Measurements from ENCODE around the gene FKBP5.
"Not testable (repeated sequence)": the region's sequence is repeated elsewhere in the genome, so short reads cannot be mapped to it uniquely, and the experiment has no call there.

Gene FKBP5

DNA sequence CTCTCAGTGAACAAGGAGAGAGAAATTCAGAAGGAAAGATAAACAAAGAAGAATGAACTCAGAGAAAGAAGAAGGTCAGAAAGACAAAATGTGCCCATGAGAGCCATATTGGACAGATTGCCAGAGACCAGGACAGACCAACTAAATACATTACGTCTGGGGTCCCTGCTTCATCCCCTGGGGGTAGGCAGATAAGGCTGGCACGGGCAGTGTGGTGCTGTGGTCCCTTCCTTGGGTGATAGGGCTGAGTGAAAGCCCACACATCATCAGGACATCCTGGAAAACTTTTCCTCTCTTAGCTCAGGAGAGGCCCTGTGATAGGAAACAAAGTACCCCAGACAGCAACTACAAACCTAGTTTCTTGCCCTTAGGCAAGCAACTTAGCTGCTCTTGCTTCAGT is 34.9 kb upstream of the FKBP5 start:
- DNase-seq, result no peak

GRCh38 chr6:35722121-35722761 is 33.5 kb upstream of the FKBP5 start:
- no peak for DNase-seq

GRCh38 chr6:35719830-35720733 is 31.4 kb upstream of the FKBP5 start:
- no peak for DNase-seq

DNA sequence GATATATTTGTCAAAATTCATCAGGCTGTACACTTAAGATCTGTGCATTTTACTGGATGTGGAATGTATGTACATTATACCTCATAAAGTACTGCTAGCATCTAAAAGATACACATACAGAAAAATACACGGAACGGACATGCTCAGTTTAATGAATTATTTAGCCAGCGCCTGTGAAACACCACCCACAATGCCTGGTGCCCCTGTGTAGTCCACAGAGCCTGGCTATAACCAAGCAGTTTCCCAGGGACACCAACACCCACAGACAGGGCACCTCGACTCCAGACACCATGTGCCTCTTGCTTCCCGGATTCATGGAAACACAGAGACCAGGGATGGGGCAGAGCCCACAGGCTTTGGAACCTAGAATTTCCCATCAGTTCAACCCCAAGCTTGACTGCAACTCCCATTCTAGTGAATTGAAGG is 30.7 kb upstream of the FKBP5 start:
- DNase-seq, result no peak

DNA sequence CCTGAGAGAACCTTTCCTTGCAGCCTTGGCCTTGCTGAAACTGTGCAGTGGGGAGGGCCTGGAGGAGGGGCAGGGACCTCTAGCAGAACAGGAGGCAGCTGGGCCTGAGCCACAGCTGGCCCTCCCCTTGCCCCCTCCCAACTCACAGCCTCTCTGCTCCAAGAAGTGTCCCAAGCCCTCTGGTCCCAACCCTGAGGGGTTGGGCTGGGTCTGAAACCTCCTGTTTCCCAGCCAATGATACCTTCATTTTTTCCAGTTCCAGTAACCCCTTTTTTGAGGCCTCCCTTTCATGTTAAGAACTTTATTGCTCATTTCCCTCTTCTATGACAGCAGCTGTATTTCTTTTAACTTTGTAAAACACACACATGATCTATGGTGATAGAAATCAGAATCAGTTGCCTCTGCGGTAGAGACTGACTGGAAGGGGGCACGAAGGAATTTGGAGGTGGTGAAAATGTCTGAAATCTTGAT is 30.2 kb upstream of the FKBP5 start:
- no peak for DNase-seq

- no peak for DNase-seq
Observed at GRCh38 chr6:35718375-35718736, 29.6 kb upstream of the FKBP5 start.

DNA sequence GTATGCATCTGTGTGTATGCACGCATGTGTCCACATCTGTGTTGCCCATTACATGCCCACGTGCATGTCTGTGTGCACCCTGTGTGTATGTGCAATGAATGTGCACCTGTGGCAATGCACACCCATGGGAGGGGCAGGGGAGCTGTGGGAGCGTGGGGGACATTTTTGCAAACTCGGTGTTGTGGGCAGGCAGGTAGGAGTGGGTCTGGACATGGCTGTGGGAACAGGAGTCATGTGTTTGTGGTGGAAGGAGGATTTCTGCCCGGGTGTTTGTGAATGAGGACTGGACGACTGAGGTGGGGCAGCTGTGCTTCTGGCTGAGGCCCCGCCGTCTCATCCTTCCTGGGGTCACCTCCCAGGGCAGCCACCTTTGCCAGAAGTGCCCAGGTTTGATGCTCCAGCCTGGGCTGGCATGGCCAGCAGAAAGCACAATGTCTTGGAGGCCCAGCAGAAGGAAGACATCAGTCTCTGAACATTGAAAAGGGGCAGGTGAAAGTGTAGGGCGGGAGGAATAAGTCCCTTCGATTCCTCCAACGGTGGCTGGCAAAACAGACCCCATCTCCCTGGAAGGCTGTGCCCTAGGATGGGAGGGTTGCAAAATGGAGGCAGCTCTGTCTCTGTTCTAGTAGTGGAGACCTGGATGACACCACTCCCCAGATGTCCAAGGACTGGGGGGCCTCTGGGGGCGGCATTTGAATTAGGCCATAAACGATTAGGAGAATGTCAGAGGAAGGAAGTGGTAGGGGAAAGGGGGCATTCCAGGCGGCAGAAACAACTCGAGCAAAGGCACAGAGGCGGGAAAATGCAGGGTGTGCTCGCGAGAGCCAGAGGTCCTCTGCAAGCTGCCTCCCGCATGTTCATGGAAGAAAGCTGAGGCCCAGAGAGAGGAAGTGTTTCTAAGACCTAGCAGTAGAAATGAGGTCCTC is 29.0 kb upstream of the FKBP5 start:
- no peak for DNase-seq

GRCh38 chr6:35716798-35717197 is 28.1 kb upstream of the FKBP5 start:
- DNase-seq, result no peak

- no peak for DNase-seq
Observed at GRCh38 chr6:35713006-35713767, 24.5 kb upstream of the FKBP5 start.

- DNase-seq, result no peak
Observed at GRCh38 chr6:35711731-35712130, 23.0 kb upstream of the FKBP5 start.

DNA sequence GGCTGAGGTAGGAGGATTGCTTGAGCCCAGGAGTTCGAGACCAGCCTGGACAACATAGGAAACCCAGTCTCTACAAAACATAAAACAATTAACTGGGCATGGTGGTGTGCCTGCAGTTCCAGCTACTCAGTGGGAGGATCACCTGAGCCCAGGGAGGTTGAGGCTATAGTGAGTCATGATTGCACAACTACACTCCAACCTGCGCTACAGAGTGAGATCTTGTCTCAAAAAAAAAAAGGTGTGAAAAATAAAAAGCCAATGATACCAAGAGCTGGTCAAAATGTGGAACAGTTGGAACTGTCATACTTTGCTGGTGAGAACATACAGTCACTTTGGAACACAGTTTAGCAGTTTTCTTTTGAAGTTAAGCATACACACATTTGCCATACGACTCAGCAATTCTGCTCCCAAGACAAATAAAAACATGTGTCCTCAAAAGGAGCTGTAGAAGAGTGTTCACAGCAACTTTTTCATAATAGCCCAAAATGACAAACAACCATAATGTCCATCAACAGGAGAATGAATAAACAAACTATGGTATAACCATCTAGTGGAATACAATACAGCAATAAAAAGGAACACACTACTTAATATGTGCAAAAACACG is 21.6 kb upstream of the FKBP5 start:
- no peak for DNase-seq

GRCh38 chr6:35708585-35708984 is 19.9 kb upstream of the FKBP5 start:
- no peak for DNase-seq

DNA sequence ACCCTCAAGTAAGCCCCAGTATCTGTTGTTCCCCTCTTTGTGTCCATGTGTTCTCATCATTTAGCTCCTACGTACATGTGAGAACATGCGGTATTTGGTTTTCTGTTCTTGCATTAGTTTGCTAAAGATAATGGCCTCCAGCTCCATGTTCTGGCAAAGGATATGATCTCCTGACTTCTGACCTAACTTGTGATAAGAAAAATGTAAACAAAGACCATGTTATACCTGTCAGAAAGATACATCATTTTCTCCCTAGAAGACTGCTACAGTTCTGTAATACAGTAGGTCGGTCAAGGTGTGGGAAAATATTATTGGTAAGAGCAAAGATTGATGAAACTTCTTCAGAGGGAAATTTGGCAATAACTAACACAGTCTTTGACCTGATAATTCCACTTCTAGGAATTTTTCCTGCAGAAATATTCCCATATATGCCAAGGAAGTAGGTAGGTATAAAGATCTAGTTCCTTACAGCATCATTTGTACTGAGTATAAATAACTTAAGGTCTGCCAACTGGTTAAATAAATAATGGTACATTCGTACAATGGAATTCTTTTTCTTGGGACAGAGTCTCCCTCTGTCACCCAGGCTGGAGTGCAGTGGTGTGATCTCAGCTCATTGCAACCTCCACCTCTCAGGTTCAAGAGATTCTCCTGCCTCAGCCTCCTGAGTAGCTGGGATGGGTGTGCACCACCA is 19.1 kb upstream of the FKBP5 start:
- DNase-seq, result no peak

DNA sequence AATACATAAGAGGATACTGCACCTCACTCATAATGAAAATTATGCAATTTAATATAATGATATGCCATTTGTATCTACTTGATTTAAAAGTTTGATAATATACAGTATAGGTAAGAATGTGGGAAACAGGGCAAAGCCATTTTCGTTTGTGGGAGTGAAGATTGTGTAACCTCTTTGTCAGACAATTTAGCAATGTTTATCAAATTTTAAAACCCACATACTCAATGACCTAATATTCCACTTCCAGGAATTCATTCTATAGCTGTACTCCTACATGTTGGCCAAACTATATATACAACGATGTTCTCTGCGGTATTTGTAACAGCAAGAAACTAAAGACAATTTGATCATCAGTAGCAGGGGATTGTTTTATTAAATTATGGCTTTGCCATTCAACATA is 17.8 kb upstream of the FKBP5 start:
- no peak for DNase-seq

GRCh38 chr6:35703554-35703953 is 14.8 kb upstream of the FKBP5 start:
- no peak for DNase-seq

- DNase-seq, result no peak
Observed at GRCh38 chr6:35698858-35699257, 10.1 kb upstream of the FKBP5 start.

- not testable (repeated sequence) for DNase-seq
Observed at GRCh38 chr6:35698430-35698829, 9.7 kb upstream of the FKBP5 start.

DNA sequence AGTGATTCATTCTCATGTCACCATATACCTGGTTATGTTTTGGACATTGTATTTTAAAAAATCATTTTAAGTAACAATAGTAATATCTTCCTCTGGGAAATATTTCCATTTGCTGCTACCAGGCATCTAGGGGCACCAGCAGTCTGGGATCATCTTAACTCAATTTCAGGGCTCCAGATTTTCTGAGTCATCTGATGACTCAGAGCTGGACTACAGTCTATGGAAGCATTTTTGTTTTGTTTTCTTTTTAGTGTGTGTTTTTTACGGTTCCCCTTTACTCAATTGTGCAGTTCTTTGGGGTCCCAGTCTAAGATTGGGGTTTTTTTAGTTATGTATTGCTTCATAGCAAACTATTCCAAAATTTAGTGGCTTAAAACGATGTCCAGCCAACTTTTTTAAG is 5.7 kb upstream of the FKBP5 start:
- DNase-seq, result no peak

DNA sequence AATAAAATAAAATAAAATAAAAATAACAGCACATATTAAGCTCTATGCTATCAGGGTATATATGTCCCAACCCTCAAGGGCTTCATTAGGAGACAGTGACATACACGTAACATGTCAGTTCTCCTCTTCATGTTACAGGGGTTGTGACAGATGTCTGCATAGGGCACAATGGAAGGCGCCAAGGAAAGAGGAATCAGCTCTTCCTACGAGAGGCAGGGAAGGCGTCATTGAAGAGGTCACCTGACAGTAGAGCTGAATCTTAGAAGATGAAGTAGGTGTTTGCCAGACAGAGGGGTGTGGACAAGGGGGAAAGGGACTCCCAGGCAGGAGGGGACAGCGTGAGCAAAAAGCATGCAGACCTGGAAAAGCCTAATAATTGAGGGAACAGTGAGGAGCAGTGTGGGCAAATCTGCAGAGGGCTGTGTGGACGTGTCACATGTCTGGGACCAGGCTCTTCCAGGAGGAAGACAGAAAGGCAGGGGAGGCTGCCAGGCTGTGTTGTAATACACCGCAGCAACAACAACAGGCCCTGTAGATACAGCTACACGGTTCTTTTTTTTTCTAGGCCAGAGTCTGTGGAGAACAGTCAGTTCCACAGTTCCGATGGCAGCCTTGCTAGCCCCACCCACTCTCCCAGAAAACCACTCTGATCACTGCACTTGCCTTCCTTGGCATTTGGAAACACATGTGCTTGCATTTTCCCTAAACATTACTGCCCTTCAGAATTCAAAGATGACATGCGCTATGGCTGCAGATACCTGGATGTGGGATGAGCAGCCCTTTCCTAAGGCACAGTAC is 2.5 kb upstream of the FKBP5 start:
- DNase-seq, result no peak

- no peak for DNase-seq
Observed at GRCh38 chr6:35690484-35690883, 1.8 kb upstream of the FKBP5 start.

- not testable (repeated sequence) for DNase-seq
Observed at GRCh38 chr6:35690006-35690405, 1.3 kb upstream of the FKBP5 start.
